ENCODE data around the gene CEACAM3.

CEACAM3 gene

GRCh38 chr19:41801792-41802211 is 5.4 kb downstream of the CEACAM3 start:
- no peak for DNase-seq (ENCODE audit: low read depth)
- TF ChIP-seq CTCF (conservative IDR thresholded peaks at IDR 0.05; ENCODE audit: control insufficient read depth, insufficient read depth, low read depth, low read length) = no peak
- no peak overlapping the region for H3K4me3 ChIP-seq (ENCODE audit: control insufficient read depth, low read depth, low read length)

GRCh38 chr19:41802770-41803169 is 6.4 kb downstream of the CEACAM3 start:
- no peak for DNase-seq (ENCODE audit: low read depth)

GRCh38 chr19:41804336-41804735 is 7.9 kb downstream of the CEACAM3 start:
- no peak for TF ChIP-seq CTCF (conservative IDR thresholded peaks at IDR 0.05; ENCODE audit: control insufficient read depth, insufficient read depth, low read depth, low read length)
- no peak for DNase-seq (ENCODE audit: low read depth)
- H3K4me3 ChIP-seq (ENCODE audit: control insufficient read depth, low read depth, low read length) = no peak overlapping the region

More at GRCh38 chr19:41802770-41803169, 6.4 kb downstream of the CEACAM3 start:
- no peak overlapping the region for H3K4me3 ChIP-seq (ENCODE audit: control insufficient read depth, low read depth, low read length)
- no peak for TF ChIP-seq CTCF (conservative IDR thresholded peaks at IDR 0.05; ENCODE audit: control insufficient read depth, insufficient read depth, low read depth, low read length)

GRCh38 chr19:41807176-41807575 is 10.8 kb downstream of the CEACAM3 start:
- no peak for DNase-seq (ENCODE audit: low read depth)
- no peak for TF ChIP-seq CTCF (conservative IDR thresholded peaks at IDR 0.05; ENCODE audit: control insufficient read depth, insufficient read depth, low read depth, low read length)
- no peak overlapping the region for H3K4me3 ChIP-seq (ENCODE audit: control insufficient read depth, low read depth, low read length)

- DNase-seq (ENCODE audit: low read depth) = no peak
- H3K4me3 ChIP-seq (ENCODE audit: control insufficient read depth, low read depth, low read length) = no peak overlapping the region
- no peak for TF ChIP-seq CTCF (conservative IDR thresholded peaks at IDR 0.05; ENCODE audit: control insufficient read depth, insufficient read depth, low read depth, low read length)
Measured at GRCh38 chr19:41808663-41809566, 12.5 kb downstream of the CEACAM3 start.

- no peak overlapping the region for H3K4me3 ChIP-seq (ENCODE audit: control insufficient read depth, low read depth, low read length)
- DNase-seq (ENCODE audit: low read depth) = no peak
- no peak for TF ChIP-seq CTCF (conservative IDR thresholded peaks at IDR 0.05; ENCODE audit: control insufficient read depth, insufficient read depth, low read depth, low read length)
Measured at GRCh38 chr19:41810301-41810700, 13.9 kb downstream of the CEACAM3 start.
